K562 (cell line): ENCODE measurements around the gene FUBP3. TPM values are rescaled to one million over a fixed set of nuclear protein-coding genes. Genes with fewer than 3 reads are reported as not detected.
A peak's percentile ranks its signal among the peaks of the same experiment; 100 is the strongest.

Experiments
- CBFA2T3 ChIP-seq: fragments of 450-650 bp; IDR thresholded peaks from 2 replicates; pipeline ENCODE4 v1.6.1; 2017
- CHD2 ChIP-seq: IDR thresholded peaks from 2 replicates; pipeline ENCODE4 v1.6.1; 2011; ENCODE audit warnings: low read depth, low read length
- DLX4 ChIP-seq: fragments of 250-450 bp; sonication (Bioruptor Pico); IDR thresholded peaks from 2 replicates; pipeline ENCODE4 v1.6.1; 2021; ENCODE audit warnings: mild to moderate bottlenecking
- ETV6 ChIP-seq, 3 experiments: fragments of 150-350 bp in 1 of 3; sonication (generic) in 1 of 3; formaldehyde crosslinking in 1 of 3; IDR thresholded peaks; 2 replicates each; pipeline versions ENCODE4 v1.6.1 to v1.8.0; 2014 to 2022; ENCODE audit warnings: borderline replicate concordance in 2 of 3, low read depth in 2 of 3, antibody characterized with exemption in 1 of 3, low read length in 1 of 3, mild to moderate bottlenecking in 1 of 3, missing genetic modification reagents in 1 of 3
- FOXP1 ChIP-seq: sonication (generic); formaldehyde crosslinking; IDR thresholded peaks from 2 replicates; pipeline ENCODE4 v1.8.0; 2022; ENCODE audit warnings: mild to moderate bottlenecking, missing genetic modification reagents
- HCFC1 ChIP-seq: IDR thresholded peaks from 2 replicates; pipeline ENCODE4 v1.6.1; 2012; ENCODE audit warnings: low read depth, low read length, improper control_type of control experiment
- MECOM ChIP-seq: fragments of 250-450 bp; sonication (Bioruptor Pico); IDR thresholded peaks from 2 replicates; pipeline ENCODE4 v1.8.0; 2022; ENCODE audit warnings: inconsistent platforms
- MTA1 ChIP-seq: fragments of 450-650 bp; IDR thresholded peaks from 2 replicates; pipeline ENCODE4 v1.6.1; 2017; ENCODE audit warnings: borderline replicate concordance
- RBM15 ChIP-seq: fragments of 200-400 bp; formaldehyde crosslinking; IDR thresholded peaks from 2 replicates; pipeline ENCODE4 v1.6.1; 2018; ENCODE audit warnings: mild to moderate bottlenecking, low read length, moderate library complexity; ENCODE audit not compliant: insufficient read depth
- REST ChIP-seq, 2 experiments: fragments of 450-650 bp; formaldehyde crosslinking in 1 of 2; IDR thresholded peaks; 2 replicates each; pipeline versions ENCODE4 v1.4.0 to v1.6.1; 2014 to 2020; ENCODE audit warnings: mild to moderate bottlenecking in 2 of 2, borderline replicate concordance in 1 of 2, low read depth in 1 of 2
- TCFL5 ChIP-seq: fragments of 250-450 bp; sonication (Bioruptor Pico); conservative IDR thresholded peaks from 2 replicates; pipeline ENCODE4 v1.6.1; 2021; ENCODE audit warnings: mild to moderate bottlenecking, moderate library complexity, matching md5 sums
- ZNF184 ChIP-seq: sonication (generic); formaldehyde crosslinking; IDR thresholded peaks from 2 replicates; pipeline ENCODE4 v1.5.0; 2020; ENCODE audit warnings: missing genetic modification reagents
- ZNF583 ChIP-seq: fragments of 250-450 bp; sonication (Bioruptor Pico); IDR thresholded peaks from 2 replicates; pipeline ENCODE4 v1.4.0; 2020
- ZNF717 ChIP-seq: fragments of 250-450 bp; sonication (Bioruptor Pico); IDR thresholded peaks from 2 replicates; pipeline ENCODE4 v1.5.0; 2021
- ZZZ3 ChIP-seq: fragments of 450-650 bp; IDR thresholded peaks from 2 replicates; pipeline ENCODE4 v1.6.1; 2016; ENCODE audit warnings: antibody characterized with exemption, mild to moderate bottlenecking, moderate library complexity
- polyA plus RNA-seq, 8 experiments: library from polyadenylated mRNA; depleted of rRNA in 4 of 8; stranded (reverse) in 5 of 8; unstranded in 3 of 8; fragments of >200 nt; fragmentation: Nextera tagmentation in 2 of 8; fragmentation: Illumina TruSeq in 1 of 8; extraction: Ambion mirVana in 2 of 8; extraction: Trizol in 1 of 8; gene quantifications; 2 replicates each; pipeline versions ENCODE4 v1.2.1 to v1.2.3, GENCODE V29; 2011 to 2014; ENCODE audit warnings: inconsistent platforms in 1 of 8, missing spikeins in 1 of 8
- total RNA-seq, 7 experiments: library from RNA; depleted of rRNA in 6 of 7; stranded (reverse); fragments of >200 nt in 6 of 7; fragmentation: Illumina TruSeq in 2 of 7; extraction: Trizol in 2 of 7; gene quantifications; 2 replicates each; pipeline versions ENCODE4 v1.2.1 to v1.2.3, GENCODE V29; 2011 to 2021; ENCODE audit warnings: low replicate concordance in 1 of 7
- TF ChIP-seq, protein P1 (sequence below): sonication (generic); formaldehyde crosslinking; IDR thresholded peaks from 2 replicates; pipeline ENCODE4 v1.8.1; 2023; ENCODE audit warnings: mild to moderate bottlenecking, missing genetic modification reagents, moderate library complexity
- TF ChIP-seq, protein P2 (sequence below): fragments of 450-650 bp; formaldehyde crosslinking; IDR thresholded peaks from 2 replicates; pipeline ENCODE4 v1.4.0; 2020; ENCODE audit warnings: mild to moderate bottlenecking, moderate library complexity

The FUBP3 gene
- total and polyA plus RNA-seq, 9 of the 15 experiments (the other 6 are each of a cell fraction or from before 2014, with no cell fraction given): 3.0 to 64.0 (median 48.1) TPM

- TF ChIP-seq REST (IDR thresholded peaks at IDR 0.05; ENCODE audit: borderline replicate concordance) (peak; percentile 29; the same call in 1 of the 2 replicates), REST (CRISPR knock-in tag; IDR thresholded peaks at IDR 0.05; ENCODE audit: low read depth) (no peak), HCFC1 (no peak), MECOM (CRISPR knock-in tag) (no peak), CHD2 (no peak), ZNF583 (no peak), ZNF184 (CRISPR knock-in tag) (no peak), MTA1 (0 out of 2 replicates have a peak, but pooled peaks have one; percentile 31), TCFL5 (CRISPR knock-in tag) (no peak), CBFA2T3 (peak; percentile 92), RBM15 (no peak), ETV6 (IDR thresholded peaks at IDR 0.05; ENCODE audit: borderline replicate concordance in 1 of 2, low read depth in 2 of 2, low read length in 1 of 2) (no peak), ETV6 (CRISPR knock-in tag; IDR thresholded peaks at IDR 0.05; ENCODE audit: borderline replicate concordance) (no peak; the same call in 1 of the 2 replicates), FOXP1 (CRISPR knock-in tag) (no peak), DLX4 (CRISPR knock-in tag) (no peak), ZNF717 (CRISPR knock-in tag) (no peak), ZZZ3 (no peak)
- TF ChIP-seq, protein P1, sequence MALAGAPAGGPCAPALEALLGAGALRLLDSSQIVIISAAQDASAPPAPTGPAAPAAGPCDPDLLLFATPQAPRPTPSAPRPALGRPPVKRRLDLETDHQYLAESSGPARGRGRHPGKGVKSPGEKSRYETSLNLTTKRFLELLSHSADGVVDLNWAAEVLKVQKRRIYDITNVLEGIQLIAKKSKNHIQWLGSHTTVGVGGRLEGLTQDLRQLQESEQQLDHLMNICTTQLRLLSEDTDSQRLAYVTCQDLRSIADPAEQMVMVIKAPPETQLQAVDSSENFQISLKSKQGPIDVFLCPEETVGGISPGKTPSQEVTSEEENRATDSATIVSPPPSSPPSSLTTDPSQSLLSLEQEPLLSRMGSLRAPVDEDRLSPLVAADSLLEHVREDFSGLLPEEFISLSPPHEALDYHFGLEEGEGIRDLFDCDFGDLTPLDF (CRISPR knock-in tag): no peak
- TF ChIP-seq, protein P2, sequence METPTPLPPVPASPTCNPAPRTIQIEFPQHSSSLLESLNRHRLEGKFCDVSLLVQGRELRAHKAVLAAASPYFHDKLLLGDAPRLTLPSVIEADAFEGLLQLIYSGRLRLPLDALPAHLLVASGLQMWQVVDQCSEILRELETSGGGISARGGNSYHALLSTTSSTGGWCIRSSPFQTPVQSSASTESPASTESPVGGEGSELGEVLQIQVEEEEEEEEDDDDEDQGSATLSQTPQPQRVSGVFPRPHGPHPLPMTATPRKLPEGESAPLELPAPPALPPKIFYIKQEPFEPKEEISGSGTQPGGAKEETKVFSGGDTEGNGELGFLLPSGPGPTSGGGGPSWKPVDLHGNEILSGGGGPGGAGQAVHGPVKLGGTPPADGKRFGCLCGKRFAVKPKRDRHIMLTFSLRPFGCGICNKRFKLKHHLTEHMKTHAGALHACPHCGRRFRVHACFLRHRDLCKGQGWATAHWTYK (CRISPR knock-in tag): no peak
Observed at GRCh38 chr9:130535818-130536521, 43.4 kb upstream of the FUBP3 start (continued).
